Lower leg skin (tissue), 3 donors: ENCODE measurements around the gene COX19.

ENCODE experiments used
- POLR2A ChIP-seq, 2 donors: fragments of 450-650 bp; IDR thresholded peaks; one replicate each; pipeline ENCODE4 v1.6.1; 2016 to 2017; ENCODE audit warnings: antibody characterized with exemption in 2 of 2, mild to moderate bottlenecking in 1 of 2, moderate library complexity in 1 of 2
- TF ChIP-seq, protein P1 (sequence below), 3 donors: fragments of 450-650 bp; IDR thresholded peaks; one replicate each; pipeline ENCODE4 v1.5.1; 2016; ENCODE audit warnings: antibody characterized with exemption in 3 of 3, mild to moderate bottlenecking in 3 of 3, moderate library complexity in 2 of 3

DNA sequence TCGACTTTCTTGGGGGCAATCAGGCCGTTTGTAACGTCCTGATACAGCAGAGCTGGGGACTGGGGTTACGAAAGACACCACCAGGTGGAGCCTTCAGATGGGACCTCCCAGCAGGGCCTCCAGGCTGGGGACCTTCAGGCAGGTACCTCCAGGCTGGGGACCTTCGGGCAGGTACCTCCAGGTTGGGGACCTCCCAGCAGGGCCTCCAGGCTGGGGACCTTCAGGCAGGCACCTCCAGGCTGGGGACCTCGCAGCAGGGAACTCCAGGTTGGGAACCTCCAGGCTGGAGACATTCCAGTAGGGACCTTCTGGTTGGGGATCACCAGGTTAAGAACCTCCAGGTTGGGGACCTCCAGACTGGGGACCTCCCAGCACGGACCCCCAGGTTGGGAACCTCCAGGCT, 45.5 kb upstream of the COX19 start:
- TF ChIP-seq, protein P1, sequence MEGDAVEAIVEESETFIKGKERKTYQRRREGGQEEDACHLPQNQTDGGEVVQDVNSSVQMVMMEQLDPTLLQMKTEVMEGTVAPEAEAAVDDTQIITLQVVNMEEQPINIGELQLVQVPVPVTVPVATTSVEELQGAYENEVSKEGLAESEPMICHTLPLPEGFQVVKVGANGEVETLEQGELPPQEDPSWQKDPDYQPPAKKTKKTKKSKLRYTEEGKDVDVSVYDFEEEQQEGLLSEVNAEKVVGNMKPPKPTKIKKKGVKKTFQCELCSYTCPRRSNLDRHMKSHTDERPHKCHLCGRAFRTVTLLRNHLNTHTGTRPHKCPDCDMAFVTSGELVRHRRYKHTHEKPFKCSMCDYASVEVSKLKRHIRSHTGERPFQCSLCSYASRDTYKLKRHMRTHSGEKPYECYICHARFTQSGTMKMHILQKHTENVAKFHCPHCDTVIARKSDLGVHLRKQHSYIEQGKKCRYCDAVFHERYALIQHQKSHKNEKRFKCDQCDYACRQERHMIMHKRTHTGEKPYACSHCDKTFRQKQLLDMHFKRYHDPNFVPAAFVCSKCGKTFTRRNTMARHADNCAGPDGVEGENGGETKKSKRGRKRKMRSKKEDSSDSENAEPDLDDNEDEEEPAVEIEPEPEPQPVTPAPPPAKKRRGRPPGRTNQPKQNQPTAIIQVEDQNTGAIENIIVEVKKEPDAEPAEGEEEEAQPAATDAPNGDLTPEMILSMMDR (IDR thresholded peaks at IDR 0.05): no peak
- TF ChIP-seq POLR2A (IDR thresholded peaks at IDR 0.05): no peak
